ENCODE measurements around the gene KCTD20. TPM values are rescaled to one million over a fixed set of nuclear protein-coding genes. Genes with fewer than 3 reads are reported as not detected.

Gene KCTD20
- total and polyA plus RNA-seq, 10 of the 15 experiments (the other 5 are each of a cell fraction or from before 2014, with no cell fraction given) = 18.1 to 77.0 (median 50.5) TPM

- POLR2A ChIA-PET = no interaction called here
- no TSS peak for BruUV-seq (replicated peaks)
- no peak for ATAC-seq
- Histone ChIP-seq H3K79me2 (ENCODE audit: control insufficient read depth, insufficient read depth, low read length) (no peaks in the 10 kb centered on the region), H4K20me1 (ENCODE audit: control insufficient read depth, insufficient read depth) (no peaks in the 10 kb centered on the region), H3K27me3 (replicated peaks in 1 of 2; ENCODE audit: control insufficient read depth in 2 of 2, insufficient read depth in 2 of 2, low read length in 1 of 2) (no peaks in the 10 kb centered on the region), H3K4me3 (no peak overlapping the region), H3K4me1 (ENCODE audit: control insufficient read depth, insufficient read depth, low read length) (no peaks in the 10 kb centered on the region), H3K9me3 (replicated peaks; ENCODE audit: control insufficient read depth, insufficient read depth, low read length) (no peaks in the 10 kb centered on the region), H3K9ac (ENCODE audit: control insufficient read depth, insufficient read depth, low read length) (no peak overlapping the region), H3K4me2 (ENCODE audit: control insufficient read depth, insufficient read depth) (no peak overlapping the region), H2AFZ (ENCODE audit: control insufficient read depth, low read depth, low read length) (no peak overlapping the region), H3K36me3 (ENCODE audit: control insufficient read depth in 2 of 2, insufficient read depth in 2 of 2, low read length in 1 of 2) (peaks cover 0 to 6% of the 10 kb centered on the region in 2 experiments; a peak in 2 of 4 replicates), H3K27ac (ENCODE audit: control insufficient read depth, insufficient read depth) (no peak overlapping the region)
- DNase-seq (ENCODE audit: low read depth, low spot score) = no peak
- SMC1A ChIA-PET (ENCODE audit: uncharacterized antibody, unreplicated experiment) = interaction anchor here (1.1 kb wide), 1 partner anchor 86 kb away, joined by 3 read pairs; no protein-coding TSS in a partner anchor
- CTCF ChIA-PET = no interaction called here
- TF ChIP-seq SUZ12 (IDR thresholded peaks at IDR 0.05; ENCODE audit: unreplicated experiment) (no peak), BACH1 (IDR thresholded peaks at IDR 0.05; ENCODE audit: borderline replicate concordance) (no peak), KLF5 (IDR thresholded peaks at IDR 0.05; ENCODE audit: partially characterized antibody) (no peak), SIX5 (IDR thresholded peaks at IDR 0.05; ENCODE audit: low read depth, low read length, severe bottlenecking) (no peak), ZBTB33 (IDR thresholded peaks at IDR 0.05) (no peak), ZSCAN29 (IDR thresholded peaks at IDR 0.05) (no peak), ZNF24 (IDR thresholded peaks at IDR 0.05) (no peak), POU2F2 (IDR thresholded peaks at IDR 0.05; ENCODE audit: borderline replicate concordance, low read depth, low read length) (no peak), DPF2 (IDR thresholded peaks at IDR 0.05) (no peak), MTA2 (IDR thresholded peaks at IDR 0.05; ENCODE audit: low read depth) (no peak)
- RAD21 ChIA-PET (ENCODE audit: unreplicated experiment) = no interaction called here
- intact Hi-C loops (cut with micrococcal nuclease; ENCODE audit: unreplicated experiment) = no loop called here
- 52% methylated on average over 2 of the region's 2 CpGs for WGBS (ENCODE audit: insufficient coverage, insufficient replicate concordance, low lambda C conversion rate, missing lambda C conversion rate)
- no peak for FAIRE-seq
- in situ Hi-C loops (cut with MboI) = no loop called here
These were observed 51.1 kb downstream of the KCTD20 start for GRCh38 chr6:36493859-36494258.
